ENCODE results near the gene PIEZO1. TPM values are rescaled to one million over a fixed set of nuclear protein-coding genes. Genes with fewer than 3 reads are reported as not detected.

PIEZO1 gene
- total RNA-seq, 1 donor = 197 TPM

- H3K4me3 ChIP-seq (ENCODE audit: low read depth, low read length) = no peak overlapping the region
- TF ChIP-seq, protein P1, sequence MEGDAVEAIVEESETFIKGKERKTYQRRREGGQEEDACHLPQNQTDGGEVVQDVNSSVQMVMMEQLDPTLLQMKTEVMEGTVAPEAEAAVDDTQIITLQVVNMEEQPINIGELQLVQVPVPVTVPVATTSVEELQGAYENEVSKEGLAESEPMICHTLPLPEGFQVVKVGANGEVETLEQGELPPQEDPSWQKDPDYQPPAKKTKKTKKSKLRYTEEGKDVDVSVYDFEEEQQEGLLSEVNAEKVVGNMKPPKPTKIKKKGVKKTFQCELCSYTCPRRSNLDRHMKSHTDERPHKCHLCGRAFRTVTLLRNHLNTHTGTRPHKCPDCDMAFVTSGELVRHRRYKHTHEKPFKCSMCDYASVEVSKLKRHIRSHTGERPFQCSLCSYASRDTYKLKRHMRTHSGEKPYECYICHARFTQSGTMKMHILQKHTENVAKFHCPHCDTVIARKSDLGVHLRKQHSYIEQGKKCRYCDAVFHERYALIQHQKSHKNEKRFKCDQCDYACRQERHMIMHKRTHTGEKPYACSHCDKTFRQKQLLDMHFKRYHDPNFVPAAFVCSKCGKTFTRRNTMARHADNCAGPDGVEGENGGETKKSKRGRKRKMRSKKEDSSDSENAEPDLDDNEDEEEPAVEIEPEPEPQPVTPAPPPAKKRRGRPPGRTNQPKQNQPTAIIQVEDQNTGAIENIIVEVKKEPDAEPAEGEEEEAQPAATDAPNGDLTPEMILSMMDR (IDR thresholded peaks at IDR 0.05; ENCODE audit: insufficient read depth, low read depth, low read length) = no peak
- DNase-seq (ENCODE audit: low read depth) = no peak
Measured at GRCh38 chr16:88691924-88692560, 93.0 kb downstream of the PIEZO1 start.

DNA sequence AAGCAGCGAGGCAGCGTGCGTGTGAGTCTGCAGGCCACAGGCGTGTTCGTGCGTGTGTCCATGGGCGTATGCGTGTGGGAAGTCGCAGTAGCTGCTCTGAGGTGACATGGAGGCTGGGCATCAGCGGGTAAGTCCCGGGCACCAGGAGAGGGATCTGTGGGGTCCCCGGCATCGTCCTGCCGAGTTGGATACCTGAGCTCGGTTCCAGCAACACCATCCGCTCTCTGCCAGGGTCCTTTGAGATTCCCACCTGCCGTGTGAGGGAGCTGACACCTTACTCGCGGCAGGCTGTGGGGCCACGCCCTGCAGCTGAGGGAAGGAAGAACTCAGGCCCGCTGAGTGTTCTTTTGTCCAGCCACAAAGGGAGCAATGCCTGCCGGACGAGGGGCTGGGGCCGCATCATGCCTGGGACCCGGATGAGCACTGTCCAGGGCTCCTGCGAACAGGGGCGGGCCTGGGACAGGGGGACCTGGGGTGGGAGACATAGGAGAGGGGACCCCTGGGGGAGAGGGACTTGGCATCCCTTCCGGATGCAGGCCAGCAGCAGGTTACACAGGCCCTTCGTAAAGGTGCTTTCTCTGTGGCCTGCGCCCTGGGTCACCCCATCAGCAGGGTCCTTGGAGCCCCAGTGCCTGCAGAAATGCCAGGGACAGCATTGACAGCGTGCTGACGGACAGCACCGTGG lies 93.7 kb downstream of the PIEZO1 start:
- no peak overlapping the region for H3K4me3 ChIP-seq (ENCODE audit: low read depth, low read length)
- TF ChIP-seq, protein P1 (IDR thresholded peaks at IDR 0.05; ENCODE audit: insufficient read depth, low read depth, low read length) = no peak
- DNase-seq (ENCODE audit: low read depth) = no peak

- H3K4me3 ChIP-seq (ENCODE audit: low read depth, low read length) = no peak overlapping the region
- TF ChIP-seq, protein P1 (IDR thresholded peaks at IDR 0.05; ENCODE audit: insufficient read depth, low read depth, low read length) = no peak
- DNase-seq (ENCODE audit: low read depth) = no peak
Measured at GRCh38 chr16:88690341-88691128, 94.5 kb downstream of the PIEZO1 start.

- DNase-seq (ENCODE audit: low read depth) = no peak
- TF ChIP-seq, protein P1 (IDR thresholded peaks at IDR 0.05; ENCODE audit: insufficient read depth, low read depth, low read length) = no peak
- no peak overlapping the region for H3K4me3 ChIP-seq (ENCODE audit: low read depth, low read length)
Measured at GRCh38 chr16:88688013-88688778, 96.8 kb downstream of the PIEZO1 start.

DNA sequence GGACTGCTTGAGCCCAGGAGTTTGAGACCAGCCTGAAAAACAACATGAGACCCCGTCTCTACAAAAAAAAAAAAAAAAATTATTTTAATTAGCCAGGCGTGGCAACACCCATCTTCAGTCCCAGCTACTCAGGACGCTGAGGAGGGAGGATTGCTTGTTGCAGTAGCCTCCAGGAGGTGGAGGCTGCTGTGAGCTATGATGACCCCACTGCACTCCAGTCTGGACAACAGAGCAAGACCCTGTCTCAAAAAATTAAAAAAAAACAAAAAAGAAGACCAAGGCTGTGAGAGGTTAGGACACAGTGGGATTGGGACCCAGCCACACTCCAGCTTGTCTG lies 97.4 kb downstream of the PIEZO1 start:
- TF ChIP-seq, protein P1 (IDR thresholded peaks at IDR 0.05; ENCODE audit: insufficient read depth, low read depth, low read length) = no peak
- H3K4me3 ChIP-seq (ENCODE audit: low read depth, low read length) = no peak overlapping the region
- no peak for DNase-seq (ENCODE audit: low read depth)

DNA sequence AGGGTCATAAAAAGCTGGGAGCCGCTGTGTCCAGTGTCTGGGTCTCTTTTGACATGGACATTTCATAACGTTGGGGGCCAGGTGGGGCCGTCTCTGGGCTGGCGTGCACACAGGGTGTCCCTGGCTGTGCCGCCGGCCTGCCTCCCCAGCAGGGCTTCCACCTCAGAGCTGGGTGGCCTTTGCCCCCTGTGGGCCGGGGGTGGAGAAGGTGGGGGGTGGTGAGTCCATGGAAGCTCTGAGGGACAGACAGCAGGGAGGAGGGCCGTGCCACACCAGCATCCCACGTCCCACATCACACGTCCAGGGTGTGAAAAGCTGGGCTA lies 97.8 kb downstream of the PIEZO1 start:
- no peak overlapping the region for H3K4me3 ChIP-seq (ENCODE audit: low read depth, low read length)
- TF ChIP-seq, protein P1 (IDR thresholded peaks at IDR 0.05; ENCODE audit: insufficient read depth, low read depth, low read length) = no peak
- DNase-seq (ENCODE audit: low read depth) = no peak

Measured in fibroblast of villous mesenchyme (primary cell).